Endothelial cell (in vitro differentiated cells): ENCODE results near the gene ANO9. TPM values are rescaled to one million over a fixed set of nuclear protein-coding genes. Genes with fewer than 3 reads are reported as not detected.
A peak's percentile ranks its signal among the peaks of the same experiment; 100 is the strongest.

Experiments
- DNase-seq: peaks from one replicate; pipeline ENCODE4 v3.0.0; 2021; ENCODE audit warnings: low spot score
- H3K27ac Mint-ChIP-seq: one replicate; pipeline ENCODE4 v1.8.0; 2021; ENCODE audit warnings: mixed read lengths, inconsistent platforms; ENCODE audit not compliant: unreplicated experiment
- H3K27me3 Mint-ChIP-seq: one replicate; pipeline ENCODE4 v1.8.0; 2021; ENCODE audit warnings: mild to moderate bottlenecking, moderate library complexity, mixed read lengths, inconsistent platforms; ENCODE audit not compliant: unreplicated experiment
- H3K36me3 Mint-ChIP-seq: one replicate; pipeline ENCODE4 v1.8.0; 2021; ENCODE audit warnings: mild to moderate bottlenecking, low read depth, mixed read lengths, inconsistent platforms; ENCODE audit not compliant: unreplicated experiment
- H3K4me1 Mint-ChIP-seq: one replicate; pipeline ENCODE4 v1.8.0; 2021; ENCODE audit warnings: mild to moderate bottlenecking, mixed read lengths, inconsistent platforms; ENCODE audit not compliant: unreplicated experiment
- H3K4me3 Mint-ChIP-seq: one replicate; pipeline ENCODE4 v1.8.0; 2021; ENCODE audit warnings: mild to moderate bottlenecking, mixed read lengths, inconsistent platforms; ENCODE audit not compliant: unreplicated experiment
- H3K9me3 Mint-ChIP-seq: one replicate; pipeline ENCODE4 v1.8.0; 2021; ENCODE audit warnings: mixed read lengths, inconsistent platforms; ENCODE audit not compliant: unreplicated experiment
- total RNA-seq: library from RNA; stranded (reverse); fragmentation: NEBNext Ultra II Directional; extraction: Animal tissue kit (Norgen Biotek cat#: 25700); gene quantifications from one replicate; pipeline ENCODE4 v1.2.1, GENCODE V29; 2021; ENCODE audit not compliant: unreplicated experiment
- TF ChIP-seq, protein P1 (sequence below): fragments of 200-600 bp; sonication (generic); IDR thresholded peaks from one replicate; pipeline ENCODE4 v1.5.0; 2021; ENCODE audit warnings: antibody characterized with exemption; ENCODE audit not compliant: unreplicated experiment

Gene ANO9
- total RNA-seq, 1 donor from 2014 or later, result 0.41 TPM

DNA sequence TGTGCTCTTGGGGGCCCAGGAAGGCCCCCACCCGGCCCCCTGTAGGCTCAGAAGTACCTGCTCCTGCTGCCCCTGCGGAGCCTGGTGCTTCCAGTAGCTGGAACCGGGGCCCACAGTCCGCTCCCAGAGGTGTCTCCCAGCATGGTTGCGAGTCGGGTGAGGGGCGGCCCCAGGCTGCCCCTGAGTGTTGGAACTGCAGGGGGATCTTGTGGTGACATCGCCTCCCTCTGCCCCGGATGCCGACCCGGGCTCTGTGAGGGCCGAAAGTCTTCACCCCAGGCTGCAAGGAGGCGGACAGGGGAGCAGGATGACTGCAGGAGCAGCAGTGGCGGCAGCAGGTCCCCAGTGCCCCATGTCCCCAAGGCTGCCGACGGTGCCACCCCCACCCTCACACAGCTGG, 57.3 kb downstream of the ANO9 start:
- Mint-ChIP-seq H3K9me3 (peaks cover 9% of the 10 kb centered on the region), H3K36me3 (peaks cover 18% of the 10 kb centered on the region), H3K4me3 (no peak overlapping the region), H3K27ac (no peak overlapping the region), H3K4me1 (peaks cover 4% of the 10 kb centered on the region), H3K27me3 (peaks cover 17% of the 10 kb centered on the region)
- DNase-seq, result no peak
- TF ChIP-seq, protein P1, sequence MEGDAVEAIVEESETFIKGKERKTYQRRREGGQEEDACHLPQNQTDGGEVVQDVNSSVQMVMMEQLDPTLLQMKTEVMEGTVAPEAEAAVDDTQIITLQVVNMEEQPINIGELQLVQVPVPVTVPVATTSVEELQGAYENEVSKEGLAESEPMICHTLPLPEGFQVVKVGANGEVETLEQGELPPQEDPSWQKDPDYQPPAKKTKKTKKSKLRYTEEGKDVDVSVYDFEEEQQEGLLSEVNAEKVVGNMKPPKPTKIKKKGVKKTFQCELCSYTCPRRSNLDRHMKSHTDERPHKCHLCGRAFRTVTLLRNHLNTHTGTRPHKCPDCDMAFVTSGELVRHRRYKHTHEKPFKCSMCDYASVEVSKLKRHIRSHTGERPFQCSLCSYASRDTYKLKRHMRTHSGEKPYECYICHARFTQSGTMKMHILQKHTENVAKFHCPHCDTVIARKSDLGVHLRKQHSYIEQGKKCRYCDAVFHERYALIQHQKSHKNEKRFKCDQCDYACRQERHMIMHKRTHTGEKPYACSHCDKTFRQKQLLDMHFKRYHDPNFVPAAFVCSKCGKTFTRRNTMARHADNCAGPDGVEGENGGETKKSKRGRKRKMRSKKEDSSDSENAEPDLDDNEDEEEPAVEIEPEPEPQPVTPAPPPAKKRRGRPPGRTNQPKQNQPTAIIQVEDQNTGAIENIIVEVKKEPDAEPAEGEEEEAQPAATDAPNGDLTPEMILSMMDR, result no peak

DNA sequence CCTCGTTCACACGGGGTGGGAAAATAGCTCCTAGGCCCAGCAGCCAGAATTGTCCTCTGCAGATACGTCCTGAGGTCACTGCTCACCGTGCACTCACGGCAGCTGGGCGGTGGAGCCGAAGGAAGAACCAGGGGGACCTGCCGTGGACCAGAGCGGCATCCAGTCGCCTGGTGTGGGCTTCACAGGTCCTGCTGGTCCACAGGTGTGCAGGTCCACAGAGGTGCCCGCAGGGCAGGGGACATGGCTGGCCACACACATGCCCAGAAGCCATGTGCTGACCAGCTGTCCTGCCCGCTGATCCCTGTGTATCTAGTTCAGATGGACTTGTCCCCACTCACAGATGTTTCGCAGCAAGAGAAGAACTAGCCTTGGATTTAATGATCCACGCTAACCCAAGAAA, 58.4 kb downstream of the ANO9 start:
- Mint-ChIP-seq H3K27me3 (peaks cover 20% of the 10 kb centered on the region), H3K4me3 (peak overlapping the region; percentile 20), H3K36me3 (peaks cover 22% of the 10 kb centered on the region), H3K4me1 (peaks cover 4% of the 10 kb centered on the region), H3K27ac (no peak overlapping the region), H3K9me3 (peaks cover 9% of the 10 kb centered on the region)
- DNase-seq, result no peak
- TF ChIP-seq, protein P1, result no peak

DNA sequence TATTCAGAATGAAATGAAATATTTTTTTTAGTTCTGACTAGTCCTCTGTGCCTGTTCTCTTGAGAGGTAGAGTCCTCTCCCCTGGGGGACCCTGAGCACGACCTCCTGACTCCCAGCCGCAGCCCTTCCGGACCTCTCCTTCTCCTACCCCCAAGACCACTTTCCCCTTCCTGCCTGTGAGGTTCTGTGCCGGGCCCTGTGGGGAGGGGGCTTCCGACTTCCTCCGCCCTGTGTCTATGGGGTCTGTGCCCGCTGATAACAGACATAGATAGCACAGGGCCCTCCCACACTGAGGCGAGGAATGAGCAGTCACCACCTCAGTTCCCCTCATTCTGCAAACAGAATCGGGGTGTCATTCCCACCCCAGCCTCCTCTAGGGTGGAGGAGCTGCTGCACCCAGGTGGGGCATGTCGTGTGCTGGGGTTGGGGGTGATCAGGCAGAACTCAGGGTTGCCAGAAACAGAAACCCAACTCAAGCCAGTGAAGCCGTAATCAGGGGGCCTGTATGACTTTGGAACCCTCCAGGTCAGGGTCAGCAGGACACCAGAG, 59.7 kb downstream of the ANO9 start:
- Mint-ChIP-seq H3K4me1 (no peaks in the 10 kb centered on the region), H3K27ac (no peak overlapping the region), H3K4me3 (no peak overlapping the region), H3K36me3 (peaks cover 18% of the 10 kb centered on the region), H3K9me3 (peaks cover 7% of the 10 kb centered on the region), H3K27me3 (peaks cover 12% of the 10 kb centered on the region)
- TF ChIP-seq, protein P1, result no peak
- no peak for DNase-seq

DNA sequence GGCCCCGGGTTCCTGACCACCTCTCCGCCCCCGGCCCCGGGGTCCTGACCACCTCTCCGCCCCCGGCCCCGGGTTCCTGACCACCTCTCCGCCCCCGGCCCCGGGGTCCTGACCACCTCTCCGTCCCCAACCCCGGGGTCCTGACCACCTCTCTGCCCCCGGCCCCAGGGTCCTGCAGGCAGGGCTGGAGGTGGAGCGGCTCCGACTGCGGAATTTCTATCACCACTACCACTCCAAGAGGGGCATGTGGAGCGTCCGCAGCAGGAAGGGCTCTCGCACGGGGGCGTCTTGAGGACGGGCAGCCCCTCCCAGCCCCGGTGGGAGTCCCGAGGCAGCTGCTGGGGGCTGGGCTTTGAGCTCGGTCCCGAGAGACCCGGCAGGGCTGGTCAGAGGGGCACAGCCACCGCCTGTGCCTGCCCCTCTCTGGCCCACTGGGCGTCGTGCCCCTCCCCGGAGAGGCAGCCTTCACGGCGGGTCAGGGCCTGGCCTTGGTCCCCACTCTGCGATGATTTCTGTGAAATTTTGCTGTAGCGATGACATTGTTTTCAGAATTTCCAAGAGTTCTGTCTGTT, 60.2 kb downstream of the ANO9 start:
- TF ChIP-seq, protein P1, result no peak
- Mint-ChIP-seq H3K4me3 (no peak overlapping the region), H3K27ac (no peak overlapping the region), H3K9me3 (peaks cover 1% of the 10 kb centered on the region), H3K36me3 (peaks cover 12% of the 10 kb centered on the region), H3K27me3 (peaks cover 9% of the 10 kb centered on the region), H3K4me1 (no peaks in the 10 kb centered on the region)
- no peak for DNase-seq

DNA sequence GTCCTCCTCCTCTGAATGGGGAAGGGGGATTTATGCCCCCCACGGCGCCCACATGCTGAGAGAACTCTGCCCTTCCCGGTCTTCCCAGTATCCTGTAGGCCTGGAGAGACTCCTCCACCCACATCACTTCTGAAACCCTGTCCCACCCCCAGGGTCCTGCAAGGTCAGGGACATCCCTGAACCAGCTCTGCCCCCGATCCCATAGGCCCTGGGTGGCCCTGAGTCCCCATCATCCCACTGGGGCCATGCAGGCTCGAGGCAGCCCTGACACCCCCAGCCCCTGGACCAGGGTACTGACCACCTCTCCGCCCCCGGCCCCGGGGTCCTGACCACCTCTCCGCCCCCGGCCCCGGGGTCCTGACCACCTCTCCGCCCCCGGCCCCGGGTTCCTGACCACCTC, 60.8 kb downstream of the ANO9 start:
- Mint-ChIP-seq H3K4me3 (no peak overlapping the region), H3K9me3 (no peaks in the 10 kb centered on the region), H3K27me3 (peaks cover 8% of the 10 kb centered on the region), H3K36me3 (peaks cover 11% of the 10 kb centered on the region), H3K4me1 (no peaks in the 10 kb centered on the region), H3K27ac (no peak overlapping the region)
- no peak for DNase-seq
- TF ChIP-seq, protein P1, result no peak
